Nephron progenitor cell (in vitro differentiated cells): ENCODE data around the gene RASGRP3.

ENCODE experiments used
- DNase-seq: peaks from one replicate; pipeline ENCODE4 v3.0.0; 2021
- H3K27ac Mint-ChIP-seq: 2 replicates; pipeline ENCODE4 v1.8.0; 2021; ENCODE audit warnings: mild to moderate bottlenecking, moderate library complexity, mixed read lengths
- H3K27me3 Mint-ChIP-seq: 2 replicates; pipeline ENCODE4 v1.8.0; 2021; ENCODE audit warnings: mild to moderate bottlenecking, low read depth, mixed read lengths; ENCODE audit not compliant: poor library complexity
- H3K36me3 Mint-ChIP-seq: 2 replicates; pipeline ENCODE4 v1.8.0; 2021; ENCODE audit warnings: low read depth, mixed read lengths
- H3K4me1 Mint-ChIP-seq: 2 replicates; pipeline ENCODE4 v1.8.0; 2021; ENCODE audit warnings: mixed read lengths
- H3K4me3 Mint-ChIP-seq: 2 replicates; pipeline ENCODE4 v1.8.0; 2021; ENCODE audit warnings: mild to moderate bottlenecking, moderate library complexity, mixed read lengths
- H3K9me3 Mint-ChIP-seq: 2 replicates; pipeline ENCODE4 v1.8.0; 2021; ENCODE audit warnings: mild to moderate bottlenecking, moderate library complexity, mixed read lengths
- TF ChIP-seq, protein P1 (sequence below): fragments of 200-600 bp; sonication (generic); IDR thresholded peaks from 2 replicates; pipeline ENCODE4 v1.5.0; 2021; ENCODE audit warnings: antibody characterized with exemption

Gene RASGRP3

DNA sequence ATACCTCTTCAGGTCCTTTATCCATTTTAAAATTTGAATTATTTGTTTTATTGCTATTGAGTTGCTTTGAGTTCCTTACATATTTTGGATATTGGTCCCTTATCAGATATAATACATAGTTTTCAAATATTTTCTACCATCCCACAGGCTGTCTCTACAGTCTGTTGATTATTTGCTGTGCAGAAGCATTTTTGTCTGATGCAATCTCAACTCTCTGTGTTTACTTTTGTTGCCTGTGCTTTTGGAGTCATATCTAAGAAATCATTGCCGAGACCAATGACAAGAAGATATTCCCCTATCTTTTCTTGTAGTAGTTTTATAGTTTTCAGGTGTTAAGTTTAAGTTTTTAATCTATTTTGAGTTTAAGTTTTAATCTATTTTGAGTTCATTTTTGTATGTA, 25.2 kb upstream of the RASGRP3 start:
- TF ChIP-seq, protein P1, sequence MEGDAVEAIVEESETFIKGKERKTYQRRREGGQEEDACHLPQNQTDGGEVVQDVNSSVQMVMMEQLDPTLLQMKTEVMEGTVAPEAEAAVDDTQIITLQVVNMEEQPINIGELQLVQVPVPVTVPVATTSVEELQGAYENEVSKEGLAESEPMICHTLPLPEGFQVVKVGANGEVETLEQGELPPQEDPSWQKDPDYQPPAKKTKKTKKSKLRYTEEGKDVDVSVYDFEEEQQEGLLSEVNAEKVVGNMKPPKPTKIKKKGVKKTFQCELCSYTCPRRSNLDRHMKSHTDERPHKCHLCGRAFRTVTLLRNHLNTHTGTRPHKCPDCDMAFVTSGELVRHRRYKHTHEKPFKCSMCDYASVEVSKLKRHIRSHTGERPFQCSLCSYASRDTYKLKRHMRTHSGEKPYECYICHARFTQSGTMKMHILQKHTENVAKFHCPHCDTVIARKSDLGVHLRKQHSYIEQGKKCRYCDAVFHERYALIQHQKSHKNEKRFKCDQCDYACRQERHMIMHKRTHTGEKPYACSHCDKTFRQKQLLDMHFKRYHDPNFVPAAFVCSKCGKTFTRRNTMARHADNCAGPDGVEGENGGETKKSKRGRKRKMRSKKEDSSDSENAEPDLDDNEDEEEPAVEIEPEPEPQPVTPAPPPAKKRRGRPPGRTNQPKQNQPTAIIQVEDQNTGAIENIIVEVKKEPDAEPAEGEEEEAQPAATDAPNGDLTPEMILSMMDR: no peak
- Mint-ChIP-seq H3K27ac (no peak overlapping the region), H3K27me3 (no peaks in the 10 kb centered on the region), H3K36me3 (peaks cover 25% of the 10 kb centered on the region), H3K9me3 (peaks cover 45% of the 10 kb centered on the region), H3K4me3 (no peak overlapping the region), H3K4me1 (no peaks in the 10 kb centered on the region)
- no peak for DNase-seq

DNA sequence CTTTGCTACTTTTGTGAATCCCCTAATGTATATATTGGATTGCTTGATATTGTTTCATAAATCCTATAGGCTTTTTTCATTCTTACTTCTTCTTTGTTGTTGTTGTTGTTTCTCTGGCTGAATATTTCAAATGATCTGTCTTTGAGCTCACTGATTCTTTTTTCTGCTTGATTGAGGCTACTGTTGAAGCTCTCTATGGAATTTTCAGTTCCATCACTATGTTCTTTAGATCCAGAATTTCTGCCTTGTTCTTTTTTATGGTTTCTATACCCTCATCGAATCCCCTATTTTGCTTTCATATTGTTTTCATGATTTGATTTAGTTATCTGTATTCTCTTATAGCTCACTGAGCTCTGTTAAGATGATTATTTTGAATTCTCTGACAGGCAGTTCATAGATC, 24.6 kb upstream of the RASGRP3 start:
- TF ChIP-seq, protein P1: no peak
- H3K4me3 Mint-ChIP-seq: no peak overlapping the region

DNA sequence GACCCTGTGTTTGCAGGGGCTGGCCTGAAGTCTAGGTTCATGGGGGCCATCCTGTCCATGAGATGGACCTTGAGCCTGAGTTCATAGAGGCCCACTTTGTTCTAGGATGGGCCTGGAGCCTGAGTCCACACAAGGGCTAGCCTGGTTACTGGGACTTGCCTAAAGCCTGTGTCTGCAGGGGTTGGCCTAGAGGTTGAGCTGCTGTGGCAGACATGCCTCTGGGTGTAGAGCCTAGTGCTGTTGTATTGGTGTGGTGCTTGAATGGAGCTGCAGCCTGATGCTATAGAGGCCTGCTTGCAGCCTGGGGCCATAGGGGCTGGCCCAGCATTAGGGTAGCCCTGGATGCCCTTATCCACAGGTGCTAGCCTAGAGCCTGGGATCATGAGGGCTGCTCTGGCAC, 23.9 kb upstream of the RASGRP3 start:
- Mint-ChIP-seq H3K27me3 (no peaks in the 10 kb centered on the region), H3K36me3 (peaks cover 25% of the 10 kb centered on the region), H3K4me3 (no peak overlapping the region), H3K4me1 (no peaks in the 10 kb centered on the region), H3K9me3 (peaks cover 44% of the 10 kb centered on the region), H3K27ac (no peak overlapping the region)
- TF ChIP-seq, protein P1: no peak
- no peak for DNase-seq

More for the DNA sequence above, 24.6 kb upstream of the RASGRP3 start:
- H3K4me1 Mint-ChIP-seq: no peaks in the 10 kb centered on the region
- no peak for DNase-seq
- peaks cover 45% of the 10 kb centered on the region for H3K9me3 Mint-ChIP-seq
- H3K36me3 Mint-ChIP-seq: peaks cover 25% of the 10 kb centered on the region
- H3K27ac Mint-ChIP-seq: no peak overlapping the region
- no peaks in the 10 kb centered on the region for H3K27me3 Mint-ChIP-seq

DNA sequence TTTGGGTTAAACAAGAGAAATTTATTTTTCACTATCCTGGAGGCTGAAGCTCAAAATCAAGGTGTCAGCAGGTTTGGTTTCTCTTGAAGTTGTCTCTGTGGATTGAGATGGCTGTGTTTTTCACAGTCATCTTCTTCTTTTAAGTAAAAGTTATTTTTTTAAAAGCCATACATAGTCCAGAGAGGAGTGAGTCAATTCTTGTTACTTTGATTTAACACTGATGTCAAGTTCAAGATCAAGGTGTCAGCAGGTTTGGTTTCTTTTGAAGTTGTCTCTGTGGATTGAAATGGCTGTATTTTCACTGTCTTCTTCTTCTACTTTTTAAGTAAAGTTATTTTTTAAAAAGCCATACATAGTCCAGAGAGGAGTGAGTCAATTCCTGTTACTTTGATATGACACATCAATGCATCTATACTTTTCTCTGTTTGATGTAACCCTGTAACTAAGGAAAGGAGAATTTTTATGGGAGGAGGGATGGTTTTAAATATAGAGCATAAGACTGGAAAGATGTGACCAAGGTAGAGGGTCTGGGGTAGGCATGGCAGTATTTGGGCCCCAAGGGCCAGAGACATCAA, 22.5 kb upstream of the RASGRP3 start:
- no peak for DNase-seq
- Mint-ChIP-seq H3K36me3 (peaks cover 25% of the 10 kb centered on the region), H3K4me3 (no peak overlapping the region), H3K27me3 (no peaks in the 10 kb centered on the region), H3K27ac (no peak overlapping the region), H3K4me1 (no peaks in the 10 kb centered on the region), H3K9me3 (peaks cover 41% of the 10 kb centered on the region)
- TF ChIP-seq, protein P1: no peak

DNA sequence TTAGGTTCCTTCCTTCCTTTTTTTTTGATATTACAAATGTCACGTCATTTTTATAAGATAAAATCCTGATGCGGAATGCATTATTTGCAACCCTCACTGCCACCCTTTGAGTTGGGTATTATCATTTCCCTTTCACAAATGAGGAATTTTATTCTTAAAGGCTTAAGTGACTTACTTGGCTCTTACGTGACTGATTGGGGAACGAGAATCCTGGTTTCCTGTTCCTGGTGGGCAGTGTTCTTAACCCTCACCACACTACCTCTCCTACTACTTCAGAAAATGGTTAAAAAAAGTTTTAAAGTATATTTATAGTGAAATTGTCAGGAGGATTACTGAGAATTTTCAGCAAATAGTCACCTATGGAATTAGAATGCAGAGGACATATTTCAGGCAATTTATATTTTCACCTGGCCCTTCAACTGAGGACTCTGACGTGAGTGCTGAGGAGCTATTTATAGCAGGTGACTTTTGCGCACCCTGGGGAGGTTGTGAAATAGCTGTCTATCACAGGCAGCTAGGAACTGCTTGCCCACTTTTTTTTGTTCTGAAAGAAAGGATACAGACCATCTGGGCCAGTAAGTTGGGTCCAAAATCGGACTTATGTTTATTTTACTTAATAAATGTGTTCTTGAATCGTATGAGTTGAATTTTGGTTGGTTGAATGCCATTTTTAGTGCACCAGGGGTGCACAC, 18.7 kb upstream of the RASGRP3 start:
- no peak for DNase-seq
- Mint-ChIP-seq H3K27ac (no peak overlapping the region), H3K9me3 (peaks cover 34% of the 10 kb centered on the region), H3K27me3 (no peaks in the 10 kb centered on the region), H3K4me1 (no peaks in the 10 kb centered on the region), H3K4me3 (no peak overlapping the region), H3K36me3 (peaks cover 16% of the 10 kb centered on the region)
- TF ChIP-seq, protein P1: no peak
